Measurements from ENCODE around the gene MRM2.

GRCh38 chr7:2245883-2246675 lies 4.1 kb upstream of the MRM2 start:
- TF ChIP-seq MAX (IDR thresholded peaks at IDR 0.05) (no peak), CTCF (IDR thresholded peaks at IDR 0.05) (no peak), USF2 (IDR thresholded peaks at IDR 0.05) (no peak), RAD21 (conservative IDR thresholded peaks at IDR 0.05 in 1 of 2, IDR thresholded peaks at IDR 0.05 in 1 of 2) (no peak), REST (IDR thresholded peaks at IDR 0.05) (no peak), HOXA7 (CRISPR knock-in tag; IDR thresholded peaks at IDR 0.05) (no peak)

All from A549 (cell line).